Left cardiac atrium (tissue), 4 donors: ENCODE data around the gene PTPRR. TPM values are rescaled to one million over a fixed set of nuclear protein-coding genes. Genes with fewer than 3 reads are reported as not detected.
A peak's percentile ranks its signal among the peaks of the same experiment; 100 is the strongest.

Experiments
- ATAC-seq, 2 donors: fragments of 200-7000 bp; cut with Tn5 transposase; one replicate each; pipeline ENCODE4 v1.9.1; 2020; ENCODE audit warnings: mild to moderate bottlenecking in 2 of 2, moderate library complexity in 2 of 2
- DNase-seq: peaks from one replicate; pipeline ENCODE4 v3.0.0-alpha.2; 2020
- intact Hi-C, 2 donors: fragments of 100-400 bp; cut with DNase I; formaldehyde crosslinking; loops; one replicate each; pipeline versions ENCODE4 v1.14.1 to v1.15.1; 2022 to 2023
- total RNA-seq, 2 donors: library from RNA; stranded (reverse); fragmentation: NEBNext Ultra II Directional; extraction: Animal tissue kit (Norgen Biotek cat#: 25700); gene quantifications; one replicate each; pipeline ENCODE4 v1.2.1, GENCODE V29; 2021
- donor health status: DM: no; HTN: yes; CAD: no.
- donor health status: DM: no; HTN: yes; CAD: no; lungs with severe emphysema.
- donor health status: DM: yes; HTN: yes; CAD: no.
- donor health status: Dilated cardiomyopathy.

PTPRR gene
- total RNA-seq, 2 donors from 2014 or later, result 0.27 to 0.86 TPM

DNA sequence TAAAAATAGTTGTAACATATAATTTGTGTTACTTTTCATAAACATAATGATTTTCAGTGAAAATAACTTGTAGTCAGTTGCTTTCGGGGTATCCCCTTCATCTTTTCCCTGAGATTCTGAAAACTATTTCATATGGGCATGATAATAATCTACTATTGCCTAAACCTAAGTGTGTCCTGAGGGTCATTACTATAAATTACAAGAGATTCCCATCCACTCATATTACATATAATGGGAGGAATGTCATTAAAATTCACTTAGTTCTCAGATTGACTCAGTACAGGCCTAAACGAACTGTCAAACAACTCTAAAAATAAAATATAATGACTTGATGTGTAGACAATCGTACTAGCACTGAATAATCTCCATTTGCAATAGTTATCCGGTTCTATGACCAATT lies 72.7 kb downstream of the PTPRR start:
- DNase-seq (no peak), ATAC-seq (no peak)
- intact Hi-C loops, result no loop called here

DNA sequence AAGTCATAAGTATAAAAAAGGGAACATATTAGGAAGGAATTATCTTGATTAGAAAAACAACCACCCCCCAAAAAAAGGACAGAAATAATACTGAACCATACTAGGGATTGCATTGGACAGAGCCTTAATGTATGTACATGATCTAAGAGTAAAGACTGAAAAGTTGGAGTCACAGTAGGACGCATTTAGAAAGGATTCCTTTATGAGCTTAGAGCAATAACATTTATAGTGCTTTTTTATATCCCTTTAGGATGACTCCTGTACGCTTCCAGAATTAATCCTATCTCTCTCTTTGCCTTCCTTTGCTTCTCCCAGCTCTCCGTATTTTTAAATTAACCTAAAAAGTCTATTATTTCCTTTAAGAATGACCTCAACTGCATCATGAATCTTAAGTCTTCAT lies 75.3 kb downstream of the PTPRR start:
- intact Hi-C loops, result no loop called here
- ATAC-seq, result no peak
- DNase-seq, result no peak

DNA sequence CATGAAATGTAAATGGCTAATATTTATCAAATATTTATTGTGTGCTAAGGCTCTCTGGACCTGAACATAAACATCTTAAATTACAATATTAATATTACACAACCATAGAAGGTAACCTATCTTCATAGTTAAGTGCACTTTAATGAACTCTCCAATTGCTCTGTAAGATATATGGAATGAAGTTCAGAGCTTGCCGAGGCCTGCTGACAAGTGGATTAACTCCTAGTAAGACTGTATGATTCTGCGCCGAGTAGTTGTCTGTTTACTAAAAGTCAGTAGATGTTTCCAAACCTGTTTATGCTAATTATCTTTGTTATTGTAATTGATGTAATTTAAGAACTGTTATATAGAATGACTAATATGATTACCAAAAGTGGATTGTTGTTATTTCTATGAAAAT lies 77.2 kb downstream of the PTPRR start:
- intact Hi-C loops, result no loop called here
- DNase-seq, result no peak
- no peak for ATAC-seq

DNA sequence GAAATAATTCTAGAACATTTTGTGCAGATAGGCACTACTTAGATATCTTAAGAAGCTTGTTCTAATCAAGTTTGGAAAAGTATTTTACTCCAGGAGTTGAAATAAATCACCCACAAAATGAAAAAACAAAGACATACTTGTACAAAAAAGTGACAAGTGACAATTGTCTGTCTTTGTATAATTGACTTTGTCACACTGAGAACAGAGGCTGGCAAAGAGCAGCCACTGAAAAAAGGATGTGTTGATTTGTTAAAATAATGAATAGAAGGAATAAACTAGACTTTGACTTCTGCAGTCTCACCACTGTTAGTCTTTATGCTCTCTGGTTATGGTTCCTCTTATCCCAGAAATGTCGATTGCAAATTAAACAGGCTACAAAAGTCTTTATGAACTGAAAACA lies 77.6 kb downstream of the PTPRR start:
- DNase-seq (no peak), ATAC-seq (no peak)
- intact Hi-C loops, result no loop called here

DNA sequence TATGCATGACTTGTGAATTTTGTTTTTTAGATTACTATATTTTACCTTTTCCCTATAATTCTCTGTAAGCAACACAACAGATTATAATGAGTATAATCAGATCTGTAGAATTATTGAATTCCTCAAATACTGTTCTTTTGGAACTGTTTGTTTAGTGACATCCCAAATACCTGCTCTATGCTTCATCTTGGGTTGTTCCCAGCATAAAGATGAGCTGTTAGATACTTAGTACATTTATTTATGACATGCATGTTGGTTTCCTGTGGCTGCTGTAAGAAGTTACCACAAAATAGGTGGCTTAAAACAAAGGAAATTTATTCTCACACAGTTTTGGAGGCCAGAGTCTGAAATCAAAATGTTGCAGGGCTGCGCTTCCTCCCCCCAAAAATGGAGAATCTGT lies 78.4 kb downstream of the PTPRR start:
- intact Hi-C loops, result no loop called here
- ATAC-seq, result no peak

DNA sequence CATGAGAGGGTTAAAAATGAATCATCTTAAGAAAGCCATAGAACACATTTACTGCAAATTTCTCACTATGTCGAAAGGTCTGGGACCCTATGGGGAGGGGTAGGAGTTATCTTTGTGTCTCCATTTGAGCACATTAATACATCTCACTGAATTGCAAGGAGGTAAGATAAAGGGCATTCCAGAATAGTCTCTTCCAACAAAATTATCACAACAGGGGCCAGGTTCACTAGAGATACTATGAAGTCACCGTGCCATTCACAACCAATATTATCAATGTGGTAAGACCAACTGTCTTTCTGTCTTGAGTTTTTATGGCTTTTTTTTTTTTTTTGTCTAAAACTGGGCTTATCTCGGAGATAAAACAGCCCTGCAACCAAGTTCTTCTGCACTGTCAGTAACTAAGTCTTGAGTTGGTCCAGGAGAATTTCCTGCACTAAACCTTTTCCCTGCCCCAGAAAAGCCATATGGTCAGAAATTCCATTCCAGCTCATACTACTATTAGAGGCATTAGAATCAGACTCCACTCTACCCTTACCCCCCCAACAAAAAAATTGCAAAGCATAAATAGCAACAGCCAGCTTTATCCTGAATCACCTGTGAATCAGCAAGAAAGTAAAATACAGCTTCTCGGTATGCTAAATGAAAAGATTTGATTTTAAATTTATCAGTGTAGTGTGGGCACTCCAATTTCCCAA lies 79.7 kb downstream of the PTPRR start:
- DNase-seq (no peak), ATAC-seq (no peak)
- intact Hi-C loops, result no loop called here

More for the DNA sequence above, 78.4 kb downstream of the PTPRR start:
- no peak for DNase-seq

DNA sequence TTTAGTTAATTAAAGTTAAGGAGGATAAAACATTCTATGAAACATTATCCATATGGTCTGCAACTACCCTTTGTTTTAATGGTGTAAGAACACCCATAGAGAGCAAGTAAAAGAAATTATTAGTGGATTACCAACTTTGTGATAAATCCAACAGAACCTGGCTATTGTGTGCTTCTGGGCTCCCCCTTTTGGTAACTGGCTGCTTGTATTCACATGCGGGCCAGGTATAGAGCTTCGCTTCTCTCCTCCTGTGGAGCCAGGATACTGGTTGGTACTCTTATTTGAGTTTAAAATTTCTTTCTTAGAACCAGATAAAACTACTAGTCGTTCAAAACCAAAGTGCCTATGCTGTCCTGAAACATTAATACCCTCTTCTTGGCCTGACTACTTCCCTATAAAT lies 81.0 kb downstream of the PTPRR start:
- intact Hi-C loops, result no loop called here
- no peak for DNase-seq
- no peak for ATAC-seq

DNA sequence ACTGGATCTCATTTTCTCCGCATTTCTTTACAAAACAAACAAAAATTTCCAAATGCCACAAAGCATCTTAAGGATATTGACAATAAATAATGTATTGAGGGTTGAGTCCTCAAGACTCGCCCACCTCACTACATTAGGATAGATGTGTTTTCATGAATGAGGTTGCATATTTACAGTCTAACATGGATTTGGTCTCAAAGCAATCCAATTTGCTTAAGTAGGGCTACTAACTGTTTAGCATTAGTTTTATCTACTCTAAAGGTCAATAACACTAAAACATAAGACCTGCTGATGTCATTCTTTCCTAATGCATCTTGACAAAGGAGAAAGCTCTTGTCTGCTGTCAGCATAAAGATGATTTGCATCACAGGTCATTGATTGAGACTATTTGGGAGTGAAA lies 82.4 kb downstream of the PTPRR start:
- DNase-seq (no peak), ATAC-seq (no peak)
- intact Hi-C loops, result no loop called here

DNA sequence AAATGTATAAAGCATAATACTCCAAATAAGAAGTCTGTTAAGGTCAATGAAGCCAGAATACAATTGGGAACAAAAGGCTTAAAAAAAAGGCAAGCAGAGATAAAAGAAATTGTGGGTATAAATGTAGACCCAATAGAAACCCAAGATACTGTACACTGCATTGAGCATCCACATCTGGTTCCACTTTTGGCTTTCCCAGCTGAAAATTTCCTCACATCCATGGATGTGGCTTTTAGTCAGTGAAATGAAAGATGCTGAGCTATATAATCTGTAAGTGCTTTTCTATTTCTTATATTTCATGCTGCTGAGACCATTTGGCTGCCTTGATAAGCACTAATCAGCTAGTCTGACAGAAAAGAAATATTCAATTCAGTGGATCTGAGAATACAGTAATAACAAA lies 83.5 kb downstream of the PTPRR start:
- intact Hi-C loops, result no loop called here
- ATAC-seq (no peak), DNase-seq (no peak)

DNA sequence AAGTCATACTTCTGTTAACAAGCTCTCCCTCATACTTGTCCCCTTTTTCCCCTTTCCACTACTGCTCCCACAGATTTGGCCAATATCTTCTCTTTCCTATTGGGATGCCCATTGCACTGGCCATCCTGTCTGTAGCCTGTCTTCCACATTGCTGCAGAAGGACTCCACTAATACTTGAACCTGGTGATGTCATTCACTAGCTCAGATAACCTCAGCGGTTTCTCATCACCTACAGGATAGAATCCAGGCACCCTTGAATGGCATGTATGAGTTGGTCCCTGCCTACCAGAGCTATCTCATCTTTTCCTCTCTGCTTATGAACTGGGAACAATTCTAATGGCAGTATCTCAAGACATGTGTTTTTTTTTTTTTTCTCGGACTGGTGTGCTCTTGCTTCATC lies 84.6 kb downstream of the PTPRR start:
- DNase-seq, result no peak
- ATAC-seq, result no peak
- intact Hi-C loops, result no loop called here

DNA sequence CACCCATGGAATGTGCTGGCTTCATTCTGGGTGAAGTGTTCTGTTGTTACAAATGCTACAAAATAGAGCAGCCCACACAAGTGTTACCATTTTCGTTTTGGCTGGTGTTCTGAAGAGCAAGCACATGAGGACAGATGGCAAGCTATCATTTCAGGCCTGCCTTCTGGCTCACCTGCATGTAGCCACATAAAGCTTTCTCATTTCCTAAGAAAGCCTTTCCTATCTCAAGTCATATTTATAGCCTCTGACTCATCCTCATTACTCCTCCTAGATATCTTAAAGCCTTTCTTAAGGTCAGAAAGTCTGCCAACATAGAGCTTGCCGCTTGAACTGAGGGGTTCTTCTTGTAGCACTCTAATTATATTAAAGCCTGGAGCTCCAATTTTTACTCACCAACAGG lies 89.0 kb downstream of the PTPRR start:
- peak in 1 of 2 donors; percentile 61 for ATAC-seq
- intact Hi-C loops, result no loop called here
- no peak for DNase-seq

DNA sequence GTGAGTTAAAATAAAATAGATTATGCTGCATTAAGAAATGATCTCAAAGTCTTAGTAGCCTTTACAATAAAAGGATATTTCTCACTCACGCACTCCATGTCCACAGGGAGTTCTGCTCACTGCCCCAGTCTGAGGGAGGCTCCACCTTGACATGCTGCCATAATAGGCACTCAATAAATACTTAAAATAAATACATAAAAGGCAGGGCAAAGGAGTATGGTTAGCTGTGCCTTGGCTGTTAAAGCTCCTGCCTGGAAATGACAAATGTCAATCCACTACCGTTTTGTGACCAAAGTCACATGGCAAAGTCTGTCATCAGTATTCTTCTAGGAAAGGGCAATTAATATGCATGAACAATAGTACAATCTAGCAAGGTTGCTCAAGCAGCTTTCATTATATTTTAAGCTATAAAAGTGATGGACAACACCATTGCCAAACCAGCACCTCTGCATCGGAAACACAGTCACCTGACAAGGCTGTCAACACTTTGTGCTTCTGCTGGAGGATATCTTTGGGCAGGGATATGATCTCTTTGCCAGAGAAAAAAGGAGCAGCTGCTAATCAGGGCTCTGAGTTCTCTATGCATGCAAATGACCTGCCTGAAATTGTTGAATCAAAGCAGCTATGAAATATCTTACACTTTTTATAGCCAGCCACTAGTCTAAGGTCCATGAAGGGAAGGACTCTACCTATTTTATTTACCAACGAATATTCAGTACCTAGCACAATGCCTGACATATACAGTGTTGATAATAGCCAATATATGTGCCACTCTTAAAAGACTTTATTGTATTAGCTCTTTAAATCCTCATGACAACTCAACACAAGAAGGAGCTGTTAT lies 90.1 kb downstream of the PTPRR start:
- ATAC-seq (no peak), DNase-seq (no peak)
- intact Hi-C loops, result no loop called here

DNA sequence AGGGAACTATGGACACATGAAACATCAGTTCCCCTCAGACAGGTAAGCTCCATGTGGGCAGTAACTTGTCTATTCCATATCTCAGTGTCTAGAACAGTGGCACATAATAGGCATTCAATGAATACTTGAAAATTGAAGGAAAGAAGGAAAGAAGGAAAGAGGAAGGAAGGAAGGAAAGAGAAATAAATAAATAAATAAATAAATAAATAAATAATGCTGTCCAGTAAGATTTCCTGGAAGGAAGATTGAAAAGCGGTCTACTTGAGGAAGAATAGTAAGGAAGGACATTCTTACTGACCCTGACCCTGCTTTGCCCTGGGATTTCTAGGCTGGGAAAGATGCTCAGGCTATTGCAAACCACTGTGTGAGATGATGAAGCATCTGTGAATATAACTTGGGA lies 91.5 kb downstream of the PTPRR start:
- DNase-seq (no peak), ATAC-seq (no peak)
- intact Hi-C loops, result no loop called here

DNA sequence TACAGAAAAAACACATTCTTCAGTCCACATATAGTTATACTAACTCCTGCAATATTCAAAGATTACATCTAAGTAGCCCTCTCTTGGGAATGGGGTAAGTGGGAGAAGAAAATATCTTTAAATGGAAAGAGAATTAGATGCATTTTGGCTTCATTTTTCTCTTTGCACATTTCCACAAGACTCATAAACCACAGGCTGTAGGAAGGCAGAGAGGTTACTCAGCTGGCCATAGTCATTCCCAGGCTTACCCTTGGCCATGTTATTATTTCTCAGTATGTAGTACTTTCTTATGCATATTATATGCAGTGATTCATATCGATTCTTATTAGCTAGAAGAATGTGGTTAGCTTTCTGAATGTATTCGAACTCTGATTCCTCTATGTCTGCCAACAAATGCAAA lies 92.2 kb downstream of the PTPRR start:
- DNase-seq (no peak), ATAC-seq (no peak)
- intact Hi-C loops, result no loop called here

DNA sequence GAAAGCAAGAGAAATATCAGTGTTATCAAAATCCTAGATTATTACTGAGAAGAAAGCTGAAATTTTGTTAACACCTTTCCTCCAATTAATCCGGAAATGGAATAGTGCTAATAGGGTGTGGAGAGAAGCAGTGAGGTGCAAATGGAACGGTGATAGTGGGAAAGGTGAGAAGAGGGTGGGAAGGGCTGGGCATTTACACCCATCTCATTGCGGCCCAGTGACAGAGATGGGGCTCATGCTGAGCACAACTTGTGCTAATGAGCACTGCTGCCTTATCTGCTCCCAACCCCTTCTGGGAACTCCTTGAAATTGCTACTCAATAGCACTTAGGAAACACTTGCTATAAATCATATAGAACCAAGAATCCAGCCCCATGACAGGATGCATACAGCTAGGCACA lies 94.4 kb downstream of the PTPRR start:
- DNase-seq, result no peak
- intact Hi-C loops, result no loop called here
- ATAC-seq, result no peak

DNA sequence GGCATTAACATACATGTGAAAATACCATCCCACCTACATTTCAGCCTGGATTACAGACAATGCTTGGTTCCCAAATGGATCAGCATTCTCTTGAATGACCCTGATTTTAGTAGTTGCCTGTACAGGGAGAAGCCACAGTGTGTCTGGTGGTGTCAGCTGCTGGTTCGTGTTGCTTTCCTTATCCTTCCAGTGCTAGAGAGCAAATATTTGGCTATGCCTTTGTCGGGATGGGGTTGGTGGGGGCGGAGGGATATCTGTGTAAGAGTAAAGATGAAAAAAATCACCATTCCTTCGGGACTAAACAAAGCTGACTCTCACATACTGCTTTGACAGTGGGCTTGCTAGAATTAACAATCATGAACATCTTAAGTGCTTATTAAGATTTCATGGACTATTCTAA lies 96.0 kb downstream of the PTPRR start:
- DNase-seq (no peak), ATAC-seq (no peak)
- intact Hi-C loops, result no loop called here

DNA sequence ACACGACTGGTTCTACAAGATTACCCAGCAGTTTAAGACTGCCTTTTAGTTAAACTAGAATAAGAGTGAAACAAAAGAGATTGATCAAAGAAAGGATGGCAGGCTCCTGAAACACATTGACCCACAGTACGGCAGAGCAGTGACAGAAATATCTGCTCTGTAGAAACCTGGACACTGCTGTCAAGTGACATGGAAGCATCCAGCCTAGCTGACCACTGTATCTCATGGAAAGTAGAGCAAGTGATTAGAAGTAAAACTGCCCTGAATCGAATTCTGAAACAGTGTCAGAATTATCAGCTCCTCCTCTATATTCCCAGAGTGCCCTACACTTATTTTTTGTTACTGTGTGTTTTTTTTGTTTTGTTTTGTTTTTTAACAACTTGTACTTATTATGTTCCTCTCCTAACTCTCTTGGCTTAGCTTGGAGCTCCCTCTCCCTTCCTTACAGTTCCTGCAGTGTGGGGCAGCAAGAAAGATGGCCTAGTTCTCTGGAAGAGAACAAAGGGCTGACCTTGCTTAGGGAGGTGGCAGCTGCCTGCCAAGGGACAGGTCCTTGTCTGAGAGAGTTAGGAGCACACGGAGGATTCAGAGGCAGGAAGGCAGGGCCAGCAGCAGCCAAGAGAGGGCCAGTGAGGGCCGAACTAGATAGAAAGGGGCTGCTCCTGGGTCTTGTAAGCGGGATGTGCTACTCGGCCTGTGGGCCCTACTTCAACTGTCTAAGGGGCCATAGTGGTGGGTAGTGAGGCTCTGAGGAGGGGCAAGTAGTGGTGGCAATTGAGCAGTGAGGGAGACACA lies 97.2 kb downstream of the PTPRR start:
- intact Hi-C loops, result no loop called here
- no peak for ATAC-seq
- no peak for DNase-seq

DNA sequence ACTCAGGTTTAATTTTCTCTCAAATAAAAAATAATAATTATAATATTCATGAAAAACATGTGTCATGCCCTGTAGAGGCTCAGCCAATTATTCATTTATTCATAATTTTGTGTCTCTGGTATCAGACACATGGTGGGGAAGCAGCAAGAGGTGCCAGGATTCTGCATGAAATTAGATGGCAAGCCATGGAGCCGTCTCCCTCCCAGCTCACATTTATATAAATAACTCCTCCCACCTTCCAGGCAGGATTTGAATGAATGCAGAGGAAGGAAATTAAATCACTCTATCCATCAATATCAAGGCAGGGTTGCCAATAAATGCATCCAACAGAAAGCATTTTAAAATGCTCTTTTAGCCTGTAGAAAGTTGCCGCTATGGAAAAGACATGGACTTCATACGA lies 98.1 kb downstream of the PTPRR start:
- ATAC-seq, result no peak
- no peak for DNase-seq
- intact Hi-C loops, result no loop called here

DNA sequence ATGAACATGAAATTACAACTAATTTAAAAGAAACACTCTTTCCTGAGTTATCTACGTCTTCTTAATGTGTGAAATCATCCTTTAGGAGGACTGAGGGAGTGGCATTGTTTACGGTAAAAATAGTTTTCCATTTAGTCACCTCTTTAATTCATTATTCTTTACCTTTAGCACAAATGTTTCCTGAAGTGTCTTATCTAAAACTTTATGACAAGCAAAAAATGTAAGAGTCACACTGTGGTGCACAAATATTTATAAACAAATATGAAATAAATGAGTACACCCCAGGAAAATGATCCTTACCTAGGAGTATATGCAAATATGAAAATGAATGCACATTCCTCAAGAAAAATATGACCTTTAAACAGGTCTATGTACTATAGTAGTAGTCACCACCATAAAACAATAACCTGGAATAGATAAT lies 104.6 kb downstream of the PTPRR start:
- ATAC-seq (no peak), DNase-seq (no peak)
- intact Hi-C loops, result no loop called here

DNA sequence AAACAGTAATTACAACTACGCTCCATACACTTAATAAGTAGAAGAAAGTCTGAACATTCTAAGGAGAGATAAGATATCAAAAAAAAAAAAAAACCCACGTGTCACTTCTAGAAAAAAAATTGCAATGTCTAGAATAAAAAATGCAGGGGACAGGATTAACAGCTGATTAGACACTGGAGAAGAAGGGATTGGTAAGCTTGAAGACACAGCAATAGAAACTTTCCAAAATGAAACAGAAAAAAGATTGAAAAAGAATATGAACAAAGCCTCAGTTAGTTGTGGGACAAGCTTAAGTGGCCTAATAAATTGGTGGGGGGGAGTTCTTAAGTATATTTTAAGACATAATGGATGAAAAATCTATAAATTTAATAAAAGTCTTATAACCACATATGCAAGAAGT lies 105.5 kb downstream of the PTPRR start:
- intact Hi-C loops, result no loop called here
- DNase-seq (no peak), ATAC-seq (no peak)
